ENCODE results near the gene OR51E1. TPM values are rescaled to one million over a fixed set of nuclear protein-coding genes. Genes with fewer than 3 reads are reported as not detected.

Gene OR51E1
- total and polyA plus RNA-seq, 2 experiments from 2014 or later = not detected

DNA sequence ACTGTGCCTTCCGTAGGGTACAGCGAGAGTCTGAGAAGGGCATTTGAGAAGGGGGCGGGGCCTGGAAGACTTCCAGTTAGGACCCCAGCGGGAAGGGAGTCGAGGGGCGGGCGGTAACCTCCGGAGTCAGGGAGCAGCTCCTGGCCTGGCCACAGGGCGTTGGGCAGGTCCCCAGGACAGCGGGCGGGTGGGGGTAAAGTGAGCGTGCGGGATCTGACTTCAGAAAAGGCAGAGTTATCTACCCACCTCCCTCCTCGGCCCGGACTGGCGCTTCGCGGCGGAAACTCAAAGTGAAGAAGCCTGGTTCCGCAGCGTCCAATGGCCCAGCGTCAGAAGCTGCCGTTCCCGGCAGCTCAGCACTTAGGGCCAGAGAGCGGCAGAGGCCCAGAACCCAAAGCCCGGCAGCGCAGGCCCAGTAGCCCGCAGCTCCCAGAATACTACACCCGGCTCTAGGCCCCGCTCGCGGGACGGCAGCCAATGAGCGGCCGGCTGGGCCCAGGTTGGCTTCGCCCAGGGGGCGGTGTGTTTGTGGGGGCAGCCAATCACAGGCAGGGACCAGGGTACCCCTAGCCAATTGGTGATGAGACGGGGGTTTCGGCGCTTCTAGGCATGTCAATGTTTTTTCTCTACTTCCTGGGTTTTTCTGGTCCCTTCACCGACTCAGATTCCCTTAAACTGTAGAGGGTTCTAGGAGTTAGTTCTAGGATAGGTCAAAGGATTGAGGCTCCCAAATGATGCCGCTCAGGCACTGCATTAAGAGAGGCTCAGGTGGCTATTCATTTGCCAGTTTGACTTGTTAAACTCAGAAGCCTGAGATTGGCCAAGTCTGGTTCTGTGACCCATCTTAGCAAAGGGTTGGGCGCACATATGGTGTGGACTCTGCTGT is 35.8 kb upstream of the OR51E1 start, which contains the start of gene TRIM68:
Gene TRIM68 (minus strand): TSS at position 451 of the 886 bp plus-strand sequence. CDS start 2,727 bp downstream, outside the sequence.
- no peaks in the 10 kb centered on the region for H3K9me3 ChIP-seq (ENCODE audit: low read depth)
- no peak for TF ChIP-seq EZH2phosphoT487 (IDR thresholded peaks at IDR 0.05; ENCODE audit: insufficient read depth, low read depth)
- no peak for TF ChIP-seq EZH2 (IDR thresholded peaks at IDR 0.05; ENCODE audit: insufficient read depth, poor library complexity, severe bottlenecking)
- peak within 1 kb of the TSS; percentile 82 for H3K4me3 ChIP-seq
- H3K4me2 ChIP-seq (ENCODE audit: unreplicated experiment) = peak within 1 kb of the TSS; percentile 95
- H4K20me1 ChIP-seq (ENCODE audit: insufficient read depth) = no peaks in the 10 kb centered on the region
- no peaks in the 10 kb centered on the region for H3K9me2 ChIP-seq (ENCODE audit: insufficient read depth)
- WGBS, 2 experiments (ENCODE audit: low coverage in 1 of 2, low lambda C conversion rate in 2 of 2, missing lambda C conversion rate in 2 of 2) = 5 to 6% methylated on average over 35 to 42 of the region's 43 CpGs
- DNase-seq = peak; percentile 97
- peak within 1 kb of the TSS; percentile 89 for H3K9ac ChIP-seq
- in situ Hi-C loops (cut with MboI) = no loop called here
- H2AFZ ChIP-seq = peak within 1 kb of the TSS; percentile 99
- peaks cover 8% of the 10 kb centered on the region; the same call in 1 of the 2 replicates for H3K79me2 ChIP-seq (ENCODE audit: insufficient read depth)
- H3F3A ChIP-seq (ENCODE audit: insufficient read depth) = no peaks in the 10 kb centered on the region
- H3K36me3 ChIP-seq (ENCODE audit: low read depth) = no peaks in the 10 kb centered on the region
- H3K27ac ChIP-seq = peak within 1 kb of the TSS; percentile 79
- no peaks in the 10 kb centered on the region for H3K27me3 ChIP-seq (replicated peaks; ENCODE audit: insufficient read depth)
- peaks cover 5% of the 10 kb centered on the region; the same call in 1 of the 2 replicates for H3K4me1 ChIP-seq (ENCODE audit: insufficient read depth)

DNA sequence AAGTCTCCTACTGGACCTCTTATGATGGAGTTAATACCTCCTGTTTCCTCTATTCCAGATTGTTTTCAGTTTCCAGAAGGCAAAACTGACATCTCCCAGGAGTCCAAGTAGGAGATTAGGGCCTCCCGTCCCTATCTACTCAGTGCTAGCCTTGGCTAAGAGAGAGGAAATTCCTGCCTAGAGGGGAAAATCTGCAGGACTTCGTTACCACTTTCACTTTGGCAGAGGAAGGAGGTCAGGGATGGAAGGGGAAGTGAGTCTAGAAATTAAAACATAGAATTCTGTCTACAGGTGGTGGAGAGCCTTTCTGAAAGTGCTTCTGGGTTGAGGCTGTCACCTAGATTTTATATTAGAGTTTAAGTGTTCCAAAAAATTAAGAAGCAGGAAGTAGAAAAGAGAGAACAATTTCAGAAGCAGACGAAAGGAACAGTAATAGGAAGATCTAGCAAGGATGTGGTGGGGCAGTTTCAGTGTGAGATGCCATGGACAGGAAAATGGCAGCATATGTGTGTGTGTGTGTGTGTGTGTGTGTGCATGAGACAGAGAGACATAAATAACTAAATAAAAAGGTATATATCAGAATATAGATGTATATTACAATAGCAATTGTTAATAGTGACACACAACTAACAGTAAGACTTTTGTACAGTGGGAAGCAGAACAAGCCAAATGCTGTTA is 33.4 kb upstream of the OR51E1 start:
- no peaks in the 10 kb centered on the region for H3F3A ChIP-seq (ENCODE audit: insufficient read depth)
- H2AFZ ChIP-seq = peak overlapping the region; percentile 79
- no peaks in the 10 kb centered on the region for H4K20me1 ChIP-seq (ENCODE audit: insufficient read depth)
- peak; percentile 23 for DNase-seq
- in situ Hi-C loops (cut with MboI) = no loop called here
- H3K36me3 ChIP-seq (ENCODE audit: low read depth) = no peaks in the 10 kb centered on the region
- 0 out of 2 replicates have a peak overlapping the region, but pooled peaks have one; percentile 6 for H3K9ac ChIP-seq
- H3K27me3 ChIP-seq (replicated peaks; ENCODE audit: insufficient read depth) = peaks cover 7% of the 10 kb centered on the region; the same call in 1 of the 2 replicates
- H3K9me2 ChIP-seq (ENCODE audit: insufficient read depth) = no peaks in the 10 kb centered on the region
- H3K4me2 ChIP-seq (ENCODE audit: unreplicated experiment) = peak overlapping the region; percentile 39
- peaks cover 5% of the 10 kb centered on the region; the same call in 1 of the 2 replicates for H3K4me1 ChIP-seq (ENCODE audit: insufficient read depth)
- H3K9me3 ChIP-seq (ENCODE audit: low read depth) = no peaks in the 10 kb centered on the region
- WGBS, 2 experiments (ENCODE audit: low coverage in 1 of 2, low lambda C conversion rate in 2 of 2, missing lambda C conversion rate in 2 of 2) = 13 to 17% methylated on average over 3 of the region's 3 CpGs
- TF ChIP-seq EZH2phosphoT487 (IDR thresholded peaks at IDR 0.05; ENCODE audit: insufficient read depth, low read depth) (no peak), EZH2 (IDR thresholded peaks at IDR 0.05; ENCODE audit: insufficient read depth, poor library complexity, severe bottlenecking) (no peak)
- H3K27ac ChIP-seq = no peak overlapping the region
- peaks cover 8% of the 10 kb centered on the region; the same call in 1 of the 2 replicates for H3K79me2 ChIP-seq (ENCODE audit: insufficient read depth)
- H3K4me3 ChIP-seq = peak overlapping the region; percentile 43

DNA sequence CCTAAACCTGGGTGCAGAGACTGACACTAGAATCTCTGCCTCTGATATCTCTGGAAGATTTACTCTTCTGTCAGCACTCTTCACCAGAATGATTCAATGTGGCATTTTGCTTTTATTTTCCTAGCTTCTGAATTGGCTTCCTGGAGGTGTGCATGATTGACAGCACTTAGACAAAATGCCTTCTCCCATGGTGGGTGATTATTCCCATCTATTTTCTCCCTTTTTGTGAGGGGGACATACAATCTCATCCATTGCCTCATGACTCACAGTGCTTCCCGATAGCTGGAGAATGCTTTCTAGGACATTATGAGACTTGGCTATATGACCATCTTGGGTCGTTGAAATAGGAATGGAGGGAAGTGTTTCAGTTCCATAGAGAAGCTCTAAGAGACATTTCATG is 31.8 kb upstream of the OR51E1 start:
- no peaks in the 10 kb centered on the region for H4K20me1 ChIP-seq (ENCODE audit: insufficient read depth)
- H3K4me3 ChIP-seq = no peak overlapping the region
- H2AFZ ChIP-seq = no peak overlapping the region
- no peaks in the 10 kb centered on the region for H3K36me3 ChIP-seq (ENCODE audit: low read depth)
- WGBS, 2 experiments (ENCODE audit: low coverage in 1 of 2, low lambda C conversion rate in 2 of 2, missing lambda C conversion rate in 2 of 2) = 38 to 43% methylated on average over 2 of the region's 2 CpGs
- in situ Hi-C loops (cut with MboI) = no loop called here
- H3K9me3 ChIP-seq (ENCODE audit: low read depth) = no peaks in the 10 kb centered on the region
- no peaks in the 10 kb centered on the region for H3F3A ChIP-seq (ENCODE audit: insufficient read depth)
- no peak overlapping the region for H3K4me2 ChIP-seq (ENCODE audit: unreplicated experiment)
- no peak overlapping the region for H3K9ac ChIP-seq
- H3K27me3 ChIP-seq (replicated peaks; ENCODE audit: insufficient read depth) = peaks cover 7% of the 10 kb centered on the region; the same call in 1 of the 2 replicates
- DNase-seq = no peak
- peaks cover 4% of the 10 kb centered on the region; the same call in 1 of the 2 replicates for H3K4me1 ChIP-seq (ENCODE audit: insufficient read depth)
- peaks cover 6% of the 10 kb centered on the region; the same call in 1 of the 2 replicates for H3K79me2 ChIP-seq (ENCODE audit: insufficient read depth)
- H3K9me2 ChIP-seq (ENCODE audit: insufficient read depth) = no peaks in the 10 kb centered on the region
- TF ChIP-seq EZH2 (IDR thresholded peaks at IDR 0.05; ENCODE audit: insufficient read depth, poor library complexity, severe bottlenecking) (no peak), EZH2phosphoT487 (IDR thresholded peaks at IDR 0.05; ENCODE audit: insufficient read depth, low read depth) (no peak)
- H3K27ac ChIP-seq = no peak overlapping the region

DNA sequence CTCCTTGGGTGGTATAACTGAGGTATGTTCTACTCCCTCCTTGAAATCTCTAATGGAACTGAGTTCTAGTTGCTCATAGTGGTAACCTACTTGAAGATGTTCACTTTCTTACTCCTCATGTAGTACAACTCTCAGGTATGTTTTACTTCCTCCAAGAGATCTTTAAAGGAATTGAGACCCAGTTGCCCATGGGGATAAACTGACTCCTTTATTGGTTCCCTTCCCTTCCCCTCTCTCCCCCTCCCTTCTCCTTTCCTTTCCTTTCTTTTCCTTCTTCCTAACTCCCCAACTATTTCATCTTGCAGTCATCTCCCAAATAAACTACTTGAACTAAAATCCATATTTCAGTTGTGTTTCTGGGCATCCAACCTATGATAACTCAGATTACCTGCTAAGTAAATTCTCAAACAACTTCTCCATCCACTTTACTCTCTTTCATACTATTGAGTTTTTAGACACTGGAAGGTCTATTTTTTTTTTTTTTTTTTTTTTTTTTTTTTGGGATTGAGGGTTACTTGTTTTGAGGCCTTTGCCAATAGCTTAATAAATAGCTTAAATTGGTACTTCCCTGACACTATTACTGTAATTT is 27.8 kb upstream of the OR51E1 start:
- DNase-seq = no peak
- Histone ChIP-seq H3K36me3 (ENCODE audit: low read depth) (no peaks in the 10 kb centered on the region), H3K4me2 (ENCODE audit: unreplicated experiment) (no peak overlapping the region), H3K79me2 (ENCODE audit: insufficient read depth) (no peaks in the 10 kb centered on the region), H3K9ac (no peak overlapping the region), H3K27ac (no peak overlapping the region), H2AFZ (no peak overlapping the region), H3F3A (ENCODE audit: insufficient read depth) (no peaks in the 10 kb centered on the region), H3K9me2 (ENCODE audit: insufficient read depth) (no peaks in the 10 kb centered on the region), H3K4me3 (no peak overlapping the region), H3K9me3 (ENCODE audit: low read depth) (no peaks in the 10 kb centered on the region), H4K20me1 (ENCODE audit: insufficient read depth) (no peaks in the 10 kb centered on the region), H3K27me3 (replicated peaks; ENCODE audit: insufficient read depth) (peaks cover 7% of the 10 kb centered on the region; the same call in 1 of the 2 replicates), H3K4me1 (ENCODE audit: insufficient read depth) (no peaks in the 10 kb centered on the region)
- no peak for TF ChIP-seq EZH2 (IDR thresholded peaks at IDR 0.05; ENCODE audit: insufficient read depth, poor library complexity, severe bottlenecking)
- no peak for TF ChIP-seq EZH2phosphoT487 (IDR thresholded peaks at IDR 0.05; ENCODE audit: insufficient read depth, low read depth)
- in situ Hi-C loops (cut with MboI) = no loop called here
